HG03196 (cell line): ENCODE data around the gene CTTNBP2.
"Not testable (repeated sequence)": the region's sequence is repeated elsewhere in the genome, so short reads cannot be mapped to it uniquely, and the experiment has no call there.

Experiments
- ATAC-seq: cut with Tn5 transposase; IDR thresholded peaks from one replicate; pipeline ENCODE4 v1.9.1; 2021; ENCODE audit not compliant: unreplicated experiment

The CTTNBP2 gene

DNA sequence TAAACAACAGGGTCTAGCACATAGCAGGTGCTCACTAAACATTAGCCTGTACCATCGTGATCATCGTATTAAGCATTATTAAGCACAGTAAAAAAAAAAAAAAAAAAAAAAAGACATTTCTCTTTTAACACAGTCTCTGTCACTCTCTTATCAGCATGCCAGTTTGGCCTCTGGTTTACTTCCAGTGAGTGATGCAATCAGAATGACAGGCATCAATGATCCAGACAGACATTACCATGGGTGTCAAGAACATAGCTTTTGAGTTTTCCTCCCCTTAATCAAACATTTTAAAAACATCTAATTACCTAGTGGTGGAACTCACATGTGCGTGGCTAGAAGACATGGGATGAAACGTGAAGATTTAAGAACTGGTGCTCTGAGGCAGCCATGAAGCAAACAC lies 115.8 kb downstream of the CTTNBP2 start:
- ATAC-seq, result no peak

DNA sequence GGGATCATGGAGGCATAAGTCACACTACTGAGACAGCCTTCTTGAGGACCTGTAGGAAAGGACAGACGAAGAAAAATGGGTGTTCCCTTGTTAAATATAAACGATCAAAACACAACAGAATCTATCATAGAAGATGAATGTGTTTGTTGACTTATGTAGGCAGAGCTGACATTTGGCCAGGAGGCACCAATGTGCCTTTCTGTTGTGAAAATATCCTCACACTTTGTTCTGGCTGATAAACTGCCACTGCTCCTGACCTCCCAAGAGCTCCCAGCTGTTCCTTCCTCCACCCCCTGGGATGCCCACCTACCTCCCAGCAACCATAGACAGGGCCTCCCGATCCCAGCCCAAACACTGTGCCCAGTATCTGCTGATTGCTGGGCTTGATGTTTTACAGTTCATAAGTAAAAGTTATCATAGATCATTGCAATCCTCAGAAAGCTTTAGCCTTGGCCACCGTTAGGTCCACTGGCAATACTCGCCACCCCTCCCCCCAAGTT lies 116.6 kb downstream of the CTTNBP2 start:
- no peak for ATAC-seq

DNA sequence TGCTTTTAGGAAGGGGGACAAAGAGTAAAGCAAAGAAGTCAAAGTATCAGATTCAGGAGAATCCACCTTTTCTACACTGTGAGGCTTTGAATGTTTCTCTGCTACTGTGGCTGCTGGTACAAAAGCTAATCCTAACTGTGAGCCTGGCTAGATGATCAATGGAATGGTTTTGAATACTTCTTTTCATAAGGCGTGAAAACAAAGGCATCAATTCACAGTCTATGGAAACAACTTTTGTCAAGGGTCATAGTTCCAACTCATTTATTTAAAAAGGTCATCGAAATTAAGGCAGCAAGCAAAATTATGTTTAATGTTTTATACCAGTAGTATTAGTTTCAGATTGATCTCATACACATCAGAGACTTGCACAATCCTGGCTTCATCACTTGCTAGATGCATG lies 118.1 kb downstream of the CTTNBP2 start:
- ATAC-seq, result no peak

DNA sequence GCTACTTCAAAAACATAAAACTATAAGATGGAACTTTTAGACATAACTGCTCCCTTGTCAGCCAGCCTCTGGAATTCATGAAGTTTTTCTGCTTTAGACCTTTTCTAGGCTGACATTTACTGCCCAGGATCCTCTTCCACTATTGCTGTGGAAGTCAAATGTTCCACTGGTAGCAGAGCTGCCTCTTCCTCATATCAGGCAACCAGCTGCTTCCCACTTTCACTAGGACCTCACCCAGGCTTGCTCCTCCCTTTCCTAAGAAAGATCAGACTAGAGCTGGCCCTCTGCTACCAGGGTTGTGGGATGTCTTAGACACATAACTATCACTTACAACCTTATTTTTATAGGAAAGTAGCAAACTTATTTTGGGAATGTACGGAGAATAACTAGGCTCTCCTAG lies 121.5 kb downstream of the CTTNBP2 start:
- ATAC-seq, result no peak

DNA sequence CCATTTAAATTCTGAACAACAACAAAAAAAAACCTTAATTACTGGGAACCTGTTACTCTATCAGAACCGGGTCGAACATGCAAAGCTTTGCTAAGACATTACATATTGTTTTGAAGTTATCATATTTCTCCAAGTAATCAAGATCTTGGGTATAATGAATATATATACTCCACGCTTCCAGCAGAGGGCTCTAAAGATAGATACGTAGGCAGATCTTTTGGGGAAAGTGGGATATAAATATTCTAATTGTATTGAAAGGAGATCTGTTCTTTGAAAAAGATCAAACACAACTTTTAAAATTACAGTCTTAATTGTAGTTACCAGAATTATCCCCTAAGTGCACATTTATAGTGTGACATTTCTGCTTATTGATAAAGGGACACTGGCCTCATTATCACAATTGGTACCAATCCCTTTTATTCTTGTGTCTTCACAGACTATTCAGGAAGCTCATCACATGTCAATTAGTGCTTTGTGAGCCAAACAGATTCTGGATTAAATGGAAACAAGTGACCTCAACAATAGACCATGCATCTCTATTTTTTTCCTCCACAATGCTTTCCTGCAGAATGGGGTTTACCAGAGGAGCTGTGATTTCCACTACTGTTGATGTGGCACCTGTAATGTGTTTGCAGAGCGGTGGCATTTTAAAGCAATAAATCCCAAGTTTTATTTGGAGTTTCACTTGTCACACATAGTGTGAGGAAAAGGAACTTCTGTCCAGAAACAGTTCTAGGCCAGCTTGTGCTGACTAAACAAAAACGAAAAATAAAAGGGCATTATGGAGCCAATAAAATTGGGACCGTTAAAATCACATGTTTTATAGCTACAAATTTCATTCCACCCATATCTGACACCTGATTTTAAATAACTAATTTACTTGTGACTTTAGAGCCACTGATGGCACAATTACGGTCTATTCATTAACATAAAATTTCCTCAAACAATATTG lies 122.4 kb downstream of the CTTNBP2 start:
- no peak for ATAC-seq

DNA sequence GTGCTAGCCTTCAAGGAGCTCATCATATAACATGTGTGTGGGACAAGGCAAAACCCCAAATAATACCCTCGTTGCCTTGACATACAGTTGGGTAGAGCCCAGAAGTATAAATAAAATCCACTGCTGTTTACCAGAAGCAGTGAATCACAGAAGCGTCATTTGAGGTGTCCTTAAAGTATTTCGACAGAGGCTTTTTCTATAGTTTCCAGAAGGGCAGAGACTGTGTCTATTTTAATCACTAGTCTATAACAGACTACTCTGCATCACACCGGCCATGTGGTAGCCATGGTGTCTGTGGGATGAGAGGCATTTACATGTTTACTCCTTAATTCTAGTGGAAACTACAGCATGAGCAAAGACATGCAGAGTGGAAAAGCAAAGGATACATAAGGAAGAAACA lies 131.3 kb downstream of the CTTNBP2 start:
- no peak for ATAC-seq

DNA sequence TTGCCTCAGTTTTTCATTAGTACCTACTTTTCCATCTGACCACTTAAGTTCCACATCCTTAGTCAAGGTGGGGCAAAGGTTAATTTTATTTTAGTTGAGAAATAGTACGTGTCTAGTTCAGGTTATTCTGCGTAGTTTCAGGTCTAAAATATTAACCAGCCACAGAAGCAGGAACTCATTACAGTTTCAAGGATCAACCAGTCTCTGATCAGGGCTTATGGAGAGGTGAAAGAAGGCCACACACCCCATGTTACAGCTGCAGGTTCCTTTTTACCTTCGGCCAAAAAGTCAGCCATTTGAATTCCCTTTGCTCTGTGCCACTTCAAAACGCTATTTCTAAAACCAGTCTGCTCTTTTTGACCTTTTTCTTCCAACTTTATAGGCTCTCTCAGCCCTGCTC lies 134.2 kb downstream of the CTTNBP2 start:
- ATAC-seq, result no peak

DNA sequence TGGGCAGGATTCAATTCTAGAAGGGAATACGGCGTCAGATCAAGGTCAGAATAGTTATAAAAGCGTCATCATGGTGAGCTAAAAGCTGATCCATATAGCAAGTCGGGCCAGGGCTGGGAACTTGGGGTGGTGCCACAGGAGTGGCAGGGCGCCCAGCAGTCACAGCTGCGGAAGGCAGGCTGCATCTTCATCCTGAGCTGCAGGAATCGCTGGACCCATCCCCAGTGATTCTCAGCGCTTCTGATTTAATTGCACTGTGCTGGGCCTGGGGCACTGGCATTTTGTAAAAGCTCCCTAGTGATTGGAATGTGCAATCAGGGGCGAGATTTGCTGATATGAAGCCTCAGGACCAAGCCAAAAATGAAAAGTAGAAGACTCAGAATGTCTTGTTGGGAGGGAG lies 135.3 kb downstream of the CTTNBP2 start:
- ATAC-seq, result no peak

DNA sequence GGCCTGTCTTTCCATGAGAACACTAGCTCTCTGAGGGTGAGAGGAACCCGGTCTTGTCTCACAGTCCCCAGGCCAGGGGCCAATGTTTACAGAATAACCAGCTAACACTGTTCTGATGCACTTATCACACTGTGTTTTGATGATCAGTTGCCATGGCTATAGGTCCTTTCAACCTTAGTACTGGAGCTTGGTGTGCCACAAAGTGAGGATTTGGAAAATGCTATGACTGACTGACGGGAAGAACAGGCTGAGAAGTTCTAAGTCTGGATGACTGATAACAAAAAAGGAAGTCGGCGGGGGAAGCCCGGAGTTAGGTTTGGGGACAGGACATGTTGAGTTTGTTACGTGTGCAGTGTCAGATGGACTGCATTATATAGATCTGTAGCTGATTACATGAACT lies 141.8 kb downstream of the CTTNBP2 start:
- peak; percentile 85 for ATAC-seq

DNA sequence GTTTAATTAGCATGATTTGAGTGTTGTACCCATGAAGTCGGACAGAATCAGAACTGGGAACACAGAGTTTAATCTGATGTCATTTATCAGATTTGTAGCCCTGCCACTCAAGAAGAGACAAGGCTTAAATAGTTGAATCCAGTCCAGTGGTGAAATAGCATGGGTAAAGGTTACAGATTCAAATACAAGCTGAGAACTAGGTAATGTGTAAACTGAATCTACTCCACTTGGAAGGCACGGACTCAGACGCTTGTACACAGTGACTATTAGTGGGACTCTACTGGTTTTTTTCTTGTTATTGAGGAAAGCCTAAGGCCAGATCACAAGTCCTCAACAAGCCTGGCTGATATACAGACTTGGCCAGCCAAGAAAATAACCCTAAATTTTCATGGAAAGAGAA lies 142.9 kb downstream of the CTTNBP2 start:
- ATAC-seq, result no peak

DNA sequence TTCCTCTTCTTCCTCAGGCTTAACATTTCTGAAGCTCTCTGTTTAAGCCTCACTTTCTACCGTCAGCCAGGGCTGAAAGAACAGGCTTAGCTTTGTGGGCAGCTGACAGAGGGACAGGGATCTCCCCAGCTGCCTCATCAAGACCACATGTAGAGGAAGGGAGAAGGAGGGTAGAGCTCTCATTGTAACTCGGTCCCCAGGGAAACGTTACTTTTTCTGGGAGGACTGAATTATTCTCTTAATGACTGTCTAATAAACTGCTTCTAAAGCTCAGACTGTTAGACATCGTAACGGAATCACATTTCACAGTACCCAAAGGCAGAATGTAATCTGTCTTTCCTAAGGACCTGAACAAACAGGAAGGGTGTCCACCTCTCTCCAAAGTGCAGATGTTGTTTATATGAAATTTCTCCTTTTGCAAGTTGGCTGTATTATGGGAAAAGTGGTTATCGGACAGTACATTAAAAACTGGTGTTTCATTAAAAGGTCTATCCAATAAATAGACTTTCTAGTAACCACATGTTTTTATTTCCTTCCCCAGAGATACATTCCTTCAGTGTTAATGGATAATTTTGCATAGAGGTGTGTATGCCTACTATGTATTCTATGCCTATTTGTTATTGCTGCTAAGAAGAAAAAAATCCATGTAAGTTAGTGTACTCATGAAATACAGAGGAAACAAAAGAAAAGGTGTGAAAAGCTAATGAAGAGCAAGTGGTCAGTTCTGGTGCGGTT lies 144.2 kb downstream of the CTTNBP2 start:
- ATAC-seq, result peak; percentile 63

DNA sequence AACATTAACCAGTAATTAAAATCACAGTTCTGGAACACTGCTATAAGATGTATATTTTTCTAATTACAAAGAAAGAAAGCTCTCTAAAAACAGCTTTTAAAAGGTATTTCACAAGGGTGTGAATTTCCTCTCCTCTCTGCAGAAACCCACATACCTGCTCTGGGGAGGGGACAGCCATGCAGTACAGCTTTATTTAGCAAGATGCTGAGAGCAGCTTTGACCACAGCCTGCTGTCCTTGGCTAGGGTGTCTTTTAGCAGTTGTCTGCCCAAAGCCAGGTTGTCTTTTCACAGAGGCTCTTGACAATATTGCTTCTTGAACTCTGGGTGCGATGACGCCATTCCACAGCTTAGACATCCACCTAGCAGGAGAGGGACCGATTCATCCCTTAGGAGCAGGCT lies 148.3 kb downstream of the CTTNBP2 start:
- no peak for ATAC-seq

DNA sequence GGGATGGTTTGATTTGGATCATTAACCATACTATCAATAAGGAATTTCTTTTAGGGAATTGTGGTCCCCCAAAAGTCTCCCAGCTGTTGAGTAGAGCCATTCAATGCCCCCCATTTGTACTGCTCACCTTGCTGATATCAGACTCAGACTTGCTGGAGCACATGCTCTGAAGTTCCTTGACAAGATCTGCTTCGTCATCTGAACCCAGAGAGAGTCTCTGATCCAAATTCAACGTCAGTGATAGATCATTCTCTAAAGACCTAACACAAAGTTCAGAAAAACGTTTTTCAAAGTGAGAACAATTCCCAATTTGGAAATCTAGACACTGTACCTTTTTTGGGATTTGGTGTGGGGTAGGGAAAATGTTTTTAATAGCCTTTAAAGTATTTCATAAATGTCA lies 153.9 kb downstream of the CTTNBP2 start:
- ATAC-seq, result no peak

DNA sequence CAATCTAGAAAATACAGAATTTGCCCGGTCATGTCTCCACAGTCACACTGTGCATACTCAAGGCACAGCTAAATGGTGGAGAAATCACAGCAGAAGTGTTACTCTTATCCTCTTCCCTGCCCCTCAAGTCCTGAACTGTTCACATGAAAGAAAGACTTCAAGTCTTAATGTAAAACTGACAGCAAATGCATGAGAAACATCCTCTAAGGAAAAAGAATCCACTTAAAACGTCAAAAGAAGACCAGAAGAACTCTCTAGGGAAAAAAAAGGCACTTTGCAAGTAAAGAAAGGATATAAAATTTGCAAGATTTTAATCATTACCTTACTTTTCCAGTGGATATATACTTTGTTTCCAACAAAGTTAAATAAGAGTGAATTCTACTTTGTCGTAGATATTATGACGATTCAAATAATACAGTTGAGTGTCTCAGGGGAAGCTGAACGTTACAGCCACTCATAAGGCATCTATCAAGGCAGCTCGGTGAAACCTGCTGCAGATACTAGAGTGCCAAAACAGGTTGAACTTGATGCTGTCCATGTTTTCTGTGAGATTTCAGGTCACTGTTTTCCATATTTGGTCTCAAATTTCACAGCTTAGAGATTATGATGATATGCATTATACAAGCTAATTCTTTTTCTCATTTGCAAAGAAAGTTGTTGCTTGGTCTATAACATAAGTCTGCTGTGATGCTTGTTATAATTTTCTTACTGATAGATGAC lies 155.0 kb downstream of the CTTNBP2 start:
- ATAC-seq, result no peak

DNA sequence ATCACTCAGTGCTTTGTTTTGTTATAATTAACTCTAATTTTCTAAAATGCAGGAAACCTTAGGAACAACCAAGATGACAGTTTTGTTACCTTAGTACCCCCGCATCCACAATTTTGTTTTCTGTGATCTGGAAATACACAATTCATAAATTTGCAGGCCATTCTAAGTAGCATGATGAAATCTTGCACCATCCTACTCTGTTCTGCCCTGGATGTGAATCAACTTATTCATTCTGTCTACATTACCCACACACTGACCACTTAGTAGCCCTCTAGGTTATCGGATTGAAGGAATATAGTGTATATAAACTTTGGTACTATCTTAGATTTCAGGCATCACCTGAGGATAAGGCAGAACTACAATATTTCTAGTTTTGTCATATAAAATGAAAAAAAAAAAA lies 155.9 kb downstream of the CTTNBP2 start:
- no peak for ATAC-seq

DNA sequence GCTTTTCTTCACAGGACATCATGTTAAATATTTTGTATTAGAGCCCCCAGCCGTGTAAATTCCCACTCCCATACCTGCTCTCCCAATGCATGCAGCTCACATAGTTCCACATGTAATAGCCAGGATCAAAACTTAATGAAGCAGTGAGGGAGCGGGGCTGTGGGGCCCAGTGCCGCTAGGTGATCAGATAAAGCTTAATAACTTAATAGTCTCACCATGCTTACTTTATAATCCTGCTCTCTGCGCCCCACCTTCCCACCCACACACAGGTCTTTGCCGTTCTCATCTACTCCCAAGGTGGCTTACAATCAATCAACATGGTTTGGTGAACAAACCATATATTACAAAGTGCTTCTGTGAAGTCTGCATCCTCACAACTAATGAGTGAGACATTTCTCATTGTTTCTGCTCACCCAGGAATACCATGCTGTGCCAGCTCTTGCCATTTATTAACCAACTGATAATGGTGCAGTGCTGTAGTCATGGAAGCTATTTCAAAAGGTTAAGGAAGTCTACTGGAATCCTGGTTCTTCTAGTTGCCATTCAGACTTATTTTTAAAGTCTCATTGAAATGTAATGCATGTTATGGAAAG lies 156.4 kb downstream of the CTTNBP2 start:
- no peak for ATAC-seq

DNA sequence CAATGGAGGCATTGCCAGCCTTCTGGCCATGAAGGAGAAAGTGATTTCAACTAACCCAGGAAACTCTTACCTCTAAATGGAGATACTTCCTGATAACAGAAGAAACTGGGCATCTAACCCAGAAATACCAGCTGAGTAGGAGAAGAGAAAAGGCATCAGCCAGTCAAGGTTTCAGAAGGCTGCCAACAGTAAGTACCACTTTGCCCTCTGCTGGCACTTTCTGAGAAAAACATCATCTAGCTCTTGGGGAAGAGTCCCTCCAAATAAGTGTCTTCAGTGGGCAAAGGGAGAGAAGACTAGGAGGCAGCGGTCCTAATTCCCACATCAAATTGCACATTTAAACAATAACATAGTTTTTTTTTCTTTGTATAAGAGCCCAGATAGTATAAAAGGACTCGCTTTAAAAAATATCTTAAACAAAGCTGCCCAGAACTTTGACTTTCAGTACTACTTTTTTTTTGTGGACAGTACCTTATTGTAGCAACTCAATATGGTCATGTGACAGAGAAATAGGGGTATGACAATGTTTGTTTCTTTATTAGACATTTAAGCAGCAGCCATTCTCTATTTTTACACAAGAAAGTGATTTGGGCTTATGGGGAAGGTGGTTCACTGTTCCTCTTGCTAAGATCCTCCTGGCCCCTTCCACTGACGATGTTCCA lies 157.3 kb downstream of the CTTNBP2 start:
- ATAC-seq, result peak; percentile 86

DNA sequence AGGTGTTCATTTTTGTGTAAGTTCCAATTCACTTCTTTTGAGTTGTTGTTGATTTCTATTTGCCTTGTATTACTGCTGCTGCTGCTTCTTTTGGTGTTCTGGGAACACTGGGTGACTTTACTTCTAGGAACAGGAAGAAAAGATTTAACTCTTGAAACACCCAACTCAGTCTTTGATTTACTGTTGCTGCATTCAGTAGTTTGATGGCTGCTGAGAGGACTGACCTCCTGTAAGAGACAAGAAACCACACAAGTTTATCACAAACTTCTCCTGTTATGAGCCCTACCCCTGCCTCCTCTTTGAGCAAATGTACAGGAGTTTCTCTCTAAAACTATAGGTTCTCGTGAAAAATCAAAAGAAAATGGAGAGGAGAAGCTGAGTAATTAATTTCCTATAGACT lies 161.7 kb downstream of the CTTNBP2 start:
- ATAC-seq, result no peak

DNA sequence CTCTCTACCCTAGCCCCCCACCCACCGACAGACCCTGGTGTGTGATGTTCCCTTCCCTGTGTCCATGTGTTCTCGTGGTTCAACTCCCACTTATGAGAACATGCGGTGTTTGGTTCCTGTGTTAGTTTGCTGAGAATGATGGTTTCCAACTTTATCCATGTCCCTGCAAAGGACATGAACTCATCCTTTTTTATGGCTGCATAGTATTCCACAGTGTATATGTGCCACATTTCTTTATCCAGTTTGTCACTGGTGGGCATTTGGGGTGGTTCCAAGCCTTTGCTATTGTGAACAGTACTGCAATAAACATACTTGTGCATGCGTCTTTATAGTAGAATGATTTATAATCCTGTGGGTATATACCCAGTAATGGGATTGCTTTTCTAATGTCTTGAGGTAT lies 165.1 kb downstream of the CTTNBP2 start:
- ATAC-seq, result not testable (repeated sequence)

DNA sequence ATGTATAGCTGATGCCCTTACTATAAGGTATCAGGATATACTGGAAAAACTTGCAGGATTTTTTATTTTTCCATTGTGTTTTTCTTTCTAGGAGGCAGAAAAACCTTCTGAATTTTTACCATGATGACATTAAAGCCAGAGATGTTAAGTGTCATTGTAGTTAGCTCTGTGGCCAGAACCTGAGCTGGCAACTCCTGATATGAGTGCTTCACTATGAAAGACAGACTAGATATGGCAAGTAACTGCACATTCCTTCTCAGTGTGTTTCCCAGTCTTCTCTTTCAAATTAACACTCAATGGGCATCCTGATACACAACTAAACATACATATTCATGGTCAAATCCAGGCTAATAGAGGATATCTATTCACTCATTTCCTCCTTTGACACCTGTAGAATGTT lies 166.2 kb downstream of the CTTNBP2 start:
- ATAC-seq, result no peak

DNA sequence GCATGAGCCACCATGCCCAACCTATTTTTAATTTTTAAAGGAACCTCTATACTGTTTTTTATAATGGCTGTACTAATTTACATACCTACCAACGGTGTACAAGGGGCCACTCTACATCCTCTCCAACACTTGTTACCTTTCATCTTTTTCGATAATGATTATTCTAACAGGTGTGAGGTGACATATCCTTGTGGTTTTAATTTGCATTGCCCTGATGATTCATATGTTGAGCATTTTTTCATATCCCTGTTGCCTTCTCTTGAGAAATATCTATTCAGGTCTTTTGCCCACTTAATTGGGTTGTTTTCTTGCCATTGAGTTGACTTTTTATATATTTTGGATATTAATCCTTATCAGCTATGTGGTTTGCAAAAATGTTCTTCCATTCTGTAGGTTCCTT lies 167.0 kb downstream of the CTTNBP2 start:
- no peak for ATAC-seq
